ENCODE data around the gene CNOT4.

DNA sequence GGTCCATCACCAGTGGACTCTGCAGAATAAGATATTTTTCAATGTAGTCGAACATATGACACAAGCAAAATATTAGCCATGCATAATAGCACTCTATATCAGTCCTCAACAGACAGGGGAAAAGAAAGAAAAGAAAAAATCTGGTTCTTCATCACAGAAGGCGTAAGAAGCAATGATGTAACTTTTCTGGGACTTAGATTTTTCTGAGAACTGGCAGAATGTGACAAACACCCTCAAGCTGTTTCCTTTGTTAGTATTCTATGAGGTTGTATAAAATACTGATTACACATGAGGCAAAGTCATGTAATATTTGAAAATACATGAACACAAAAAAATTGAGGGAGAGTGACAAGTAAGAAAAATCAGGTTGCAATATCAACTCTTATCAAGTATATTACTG lies 84.9 kb downstream of the CNOT4 start:
- no peak for TF ChIP-seq POLR2AphosphoS5 (IDR thresholded peaks at IDR 0.05; ENCODE audit: borderline replicate concordance, low read depth, low read length)
- TF ChIP-seq EZH2 (IDR thresholded peaks at IDR 0.05), result no peak
- no peak for TF ChIP-seq FOXP2 (optimal IDR thresholded peaks at IDR 0.05; ENCODE audit: control extremely low read depth, extremely low read length, insufficient read depth)

All from SK-N-MC (cell line).